ENCODE measurements around the gene SLC48A1.
"Not testable (repeated sequence)": the region's sequence is repeated elsewhere in the genome, so short reads cannot be mapped to it uniquely, and the experiment has no call there.

Gene SLC48A1

GRCh38 chr12:47794679-47795078 lies 21.6 kb downstream of the SLC48A1 start:
- no peak for DNase-seq

- DNase-seq, result no peak
Measured at GRCh38 chr12:47795121-47795813, 22.2 kb downstream of the SLC48A1 start.

GRCh38 chr12:47795814-47796411 lies 22.9 kb downstream of the SLC48A1 start:
- no peak for DNase-seq

GRCh38 chr12:47797441-47797840 lies 24.4 kb downstream of the SLC48A1 start:
- no peak for DNase-seq

- DNase-seq, result no peak
Measured at GRCh38 chr12:47798382-47798948, 25.4 kb downstream of the SLC48A1 start.

GRCh38 chr12:47799357-47799955 lies 26.4 kb downstream of the SLC48A1 start:
- no peak for DNase-seq

GRCh38 chr12:47800582-47800981 lies 27.5 kb downstream of the SLC48A1 start:
- no peak for DNase-seq

GRCh38 chr12:47801170-47801903 lies 28.3 kb downstream of the SLC48A1 start:
- DNase-seq, result no peak

GRCh38 chr12:47801904-47802246 lies 28.8 kb downstream of the SLC48A1 start:
- DNase-seq, result no peak

GRCh38 chr12:47802312-47802711 lies 29.3 kb downstream of the SLC48A1 start:
- DNase-seq, result no peak

GRCh38 chr12:47803191-47803875 lies 30.3 kb downstream of the SLC48A1 start:
- DNase-seq, result no peak

GRCh38 chr12:47804171-47804570 lies 31.1 kb downstream of the SLC48A1 start:
- DNase-seq, result no peak

- no peak for DNase-seq
Measured at GRCh38 chr12:47805417-47805816, 32.4 kb downstream of the SLC48A1 start.

GRCh38 chr12:47807338-47807737 lies 34.3 kb downstream of the SLC48A1 start:
- DNase-seq, result no peak

GRCh38 chr12:47808050-47808449 lies 35.0 kb downstream of the SLC48A1 start:
- DNase-seq, result no peak

- no peak for DNase-seq
Measured at GRCh38 chr12:47808574-47809365, 35.7 kb downstream of the SLC48A1 start.

- not testable (repeated sequence) for DNase-seq
Measured at GRCh38 chr12:47809518-47809917, 36.5 kb downstream of the SLC48A1 start.

- DNase-seq, result no peak
Measured at GRCh38 chr12:47811072-47811396, 38.0 kb downstream of the SLC48A1 start.

GRCh38 chr12:47811581-47812484 lies 38.8 kb downstream of the SLC48A1 start:
- no peak for DNase-seq

- no peak for DNase-seq
Measured at GRCh38 chr12:47812797-47813510, 39.9 kb downstream of the SLC48A1 start.
